ENCODE data around the gene ABHD17A.

GRCh38 chr19:1880611-1881392 lies 4.5 kb downstream of the ABHD17A start:
- TF ChIP-seq RAD21 (IDR thresholded peaks at IDR 0.05; ENCODE audit: low read length) (no peak), CTCF (IDR thresholded peaks at IDR 0.05) (no peak), RFX5 (IDR thresholded peaks at IDR 0.05; ENCODE audit: low read length) (no peak), PBX3 (IDR thresholded peaks at IDR 0.05) (no peak), MAX (IDR thresholded peaks at IDR 0.05; ENCODE audit: low read depth) (no peak), JUND (IDR thresholded peaks at IDR 0.05) (no peak), POLR2AphosphoS5 (IDR thresholded peaks at IDR 0.05; ENCODE audit: low read depth, low read length) (no peak)
